HepG2 (cell line): ENCODE measurements around the gene CHRNA3. TPM values are rescaled to one million over a fixed set of nuclear protein-coding genes. Genes with fewer than 3 reads are reported as not detected.
A peak's percentile ranks its signal among the peaks of the same experiment; 100 is the strongest.

ENCODE experiments used
- AHDC1 ChIP-seq: sonication (generic); formaldehyde crosslinking; IDR thresholded peaks from 2 replicates; pipeline ENCODE4 v1.5.1; 2020; ENCODE audit warnings: mild to moderate bottlenecking, missing genetic modification reagents, borderline replicate concordance
- DMAP1 ChIP-seq: IDR thresholded peaks from 2 replicates; pipeline ENCODE4 v1.6.1; 2016
- HDAC2 ChIP-seq: sonication (generic); formaldehyde crosslinking; IDR thresholded peaks from 2 replicates; pipeline ENCODE4 v1.4.0; 2020; ENCODE audit warnings: missing genetic modification reagents
- NRL ChIP-seq: sonication (generic); formaldehyde crosslinking; IDR thresholded peaks from 2 replicates; pipeline ENCODE4 v1.5.0; 2020; ENCODE audit warnings: missing genetic modification reagents, mild to moderate bottlenecking, moderate library complexity, borderline replicate concordance
- PITX1 ChIP-seq: sonication (generic); formaldehyde crosslinking; IDR thresholded peaks from 2 replicates; pipeline ENCODE4 v1.5.1; 2020; ENCODE audit warnings: mild to moderate bottlenecking, missing genetic modification reagents
- RNF219 ChIP-seq: sonication (generic); formaldehyde crosslinking; IDR thresholded peaks from 2 replicates; pipeline ENCODE4 v1.5.0; 2020; ENCODE audit warnings: mild to moderate bottlenecking, missing genetic modification reagents
- TAF15 ChIP-seq: fragments of 200-400 bp; formaldehyde crosslinking; IDR thresholded peaks from one replicate; pipeline ENCODE4 v1.6.1; 2018; ENCODE audit warnings: mild to moderate bottlenecking, low read depth, low read length; ENCODE audit not compliant: poor library complexity, severe bottlenecking
- TCF12 ChIP-seq, 2 experiments: fragments of 450-650 bp in 1 of 2; sonication (generic) in 1 of 2; formaldehyde crosslinking in 1 of 2; IDR thresholded peaks; 2 replicates each; pipeline versions ENCODE4 v1.6.1 to v1.8.0; 2017 to 2022; ENCODE audit warnings: antibody characterized with exemption in 1 of 2, mild to moderate bottlenecking in 1 of 2, missing genetic modification reagents in 1 of 2, moderate library complexity in 1 of 2
- UBTF ChIP-seq: sonication (generic); formaldehyde crosslinking; IDR thresholded peaks from 2 replicates; pipeline ENCODE4 v1.4.0; 2020; ENCODE audit warnings: mild to moderate bottlenecking, missing genetic modification reagents
- YEATS4 ChIP-seq: sonication (generic); formaldehyde crosslinking; IDR thresholded peaks from 2 replicates; pipeline ENCODE4 v1.4.0; 2020; ENCODE audit warnings: missing genetic modification reagents, borderline replicate concordance
- ZNF496 ChIP-seq: sonication (generic); formaldehyde crosslinking; IDR thresholded peaks from 2 replicates; pipeline ENCODE4 v1.8.1; 2023; ENCODE audit warnings: mild to moderate bottlenecking, moderate library complexity, missing genetic modification reagents; ENCODE audit not compliant: insufficient replicate concordance
- polyA plus RNA-seq, 8 experiments: library from polyadenylated mRNA; depleted of rRNA in 3 of 8; stranded (reverse) in 7 of 8; unstranded in 1 of 8; fragments of >200 nt; fragmentation: Illumina TruSeq in 4 of 8; extraction: Trizol in 4 of 8; gene quantifications; 2 replicates each; pipeline versions ENCODE4 v1.2.1 to v1.2.3, GENCODE V29; 2011 to 2016; ENCODE audit warnings: low read depth in 4 of 8, missing spikeins in 1 of 8, mixed read lengths in 1 of 8; ENCODE audit not compliant: insufficient read depth in 1 of 8
- total RNA-seq, 5 experiments: library from RNA; depleted of rRNA; stranded (reverse); fragments of >200 nt; fragmentation: Illumina TruSeq; extraction: Trizol; gene quantifications; 2 replicates each; pipeline ENCODE4 v1.2.3, GENCODE V29; 2016; ENCODE audit warnings: low read depth in 1 of 5

CHRNA3 gene
- total and polyA plus RNA-seq, 2 of the 13 experiments (the other 11 are each of a cell fraction or from before 2014, with no cell fraction given): not detected

- no peak for TF ChIP-seq AHDC1
- 0 out of 2 replicates have a peak, but pooled peaks have one; percentile 34 for TF ChIP-seq NRL (CRISPR knock-in tag)
- no peak for TF ChIP-seq HDAC2
- no peak for TF ChIP-seq RNF219 (CRISPR knock-in tag)
- TF ChIP-seq TCF12 (IDR thresholded peaks at IDR 0.05): no peak
- TF ChIP-seq TCF12 (CRISPR knock-in tag; IDR thresholded peaks at IDR 0.05): no peak
- no peak for TF ChIP-seq DMAP1 (CRISPR knock-in tag)
- peak; percentile 8; the same call in 1 of the 2 replicates for TF ChIP-seq UBTF (CRISPR knock-in tag)
- TF ChIP-seq ZNF496: no peak
- 0 out of 2 replicates have a peak, but pooled peaks have one; percentile 4 for TF ChIP-seq YEATS4 (CRISPR knock-in tag)
- TF ChIP-seq TAF15: no peak
- no peak for TF ChIP-seq PITX1
Measured at GRCh38 chr15:78565951-78566774, 54.6 kb downstream of the CHRNA3 start (continued).
